ENCODE results near the gene RAB31. TPM values are rescaled to one million over a fixed set of nuclear protein-coding genes. Genes with fewer than 3 reads are reported as not detected.

The RAB31 gene
- polyA plus RNA-seq, 1 experiment = 37.2 TPM

DNA sequence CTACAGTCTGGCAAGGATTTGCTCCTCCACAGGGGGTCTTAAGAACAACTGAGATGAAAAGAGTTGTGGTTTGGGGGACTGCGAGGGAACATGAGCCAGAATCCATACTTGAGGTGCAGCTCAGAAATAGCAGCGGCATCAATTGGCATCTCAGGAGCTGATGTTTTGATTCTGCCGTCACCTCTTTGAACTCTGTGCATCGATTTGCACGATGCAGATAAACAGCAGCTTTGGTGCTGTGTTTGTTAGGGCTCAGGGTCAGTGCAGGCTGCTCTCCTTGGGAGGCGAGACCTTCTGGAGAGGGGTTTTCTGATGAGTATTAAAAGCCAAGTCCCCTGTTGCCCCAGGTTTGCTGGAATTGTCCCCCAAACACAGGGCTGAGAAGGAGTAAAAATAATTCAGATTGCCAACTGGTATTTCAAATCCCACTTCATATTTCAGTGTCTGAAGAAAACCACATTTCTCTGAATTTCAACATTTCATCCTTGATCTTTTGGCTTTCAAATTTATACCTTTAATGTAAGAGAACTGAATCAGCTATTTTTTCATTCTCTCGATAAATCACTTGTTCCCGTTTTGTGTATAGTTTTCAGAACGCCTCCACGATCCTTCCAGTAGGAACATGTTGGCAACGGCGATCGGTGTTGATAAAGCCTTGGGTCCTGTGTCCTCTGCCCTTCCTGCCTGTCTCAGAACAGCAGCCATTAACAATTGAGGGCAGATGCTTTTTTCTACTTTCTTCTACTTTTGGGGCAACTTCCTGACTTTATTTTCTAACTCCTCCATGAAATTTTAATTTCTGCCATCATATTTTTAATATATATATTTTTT is 65.0 kb downstream of the RAB31 start:
- ChIA-PET CTCF (interaction anchor here (1.1 to 2.0 kb wide), 4 partner anchors 12 to 97 kb away, joined by 3 to 7 read pairs (median 5); no protein-coding TSS in a partner anchor), POLR2A (no interaction called here)
- DNase-seq (ENCODE audit: low read depth) = no peak
- TF ChIP-seq, protein P1, sequence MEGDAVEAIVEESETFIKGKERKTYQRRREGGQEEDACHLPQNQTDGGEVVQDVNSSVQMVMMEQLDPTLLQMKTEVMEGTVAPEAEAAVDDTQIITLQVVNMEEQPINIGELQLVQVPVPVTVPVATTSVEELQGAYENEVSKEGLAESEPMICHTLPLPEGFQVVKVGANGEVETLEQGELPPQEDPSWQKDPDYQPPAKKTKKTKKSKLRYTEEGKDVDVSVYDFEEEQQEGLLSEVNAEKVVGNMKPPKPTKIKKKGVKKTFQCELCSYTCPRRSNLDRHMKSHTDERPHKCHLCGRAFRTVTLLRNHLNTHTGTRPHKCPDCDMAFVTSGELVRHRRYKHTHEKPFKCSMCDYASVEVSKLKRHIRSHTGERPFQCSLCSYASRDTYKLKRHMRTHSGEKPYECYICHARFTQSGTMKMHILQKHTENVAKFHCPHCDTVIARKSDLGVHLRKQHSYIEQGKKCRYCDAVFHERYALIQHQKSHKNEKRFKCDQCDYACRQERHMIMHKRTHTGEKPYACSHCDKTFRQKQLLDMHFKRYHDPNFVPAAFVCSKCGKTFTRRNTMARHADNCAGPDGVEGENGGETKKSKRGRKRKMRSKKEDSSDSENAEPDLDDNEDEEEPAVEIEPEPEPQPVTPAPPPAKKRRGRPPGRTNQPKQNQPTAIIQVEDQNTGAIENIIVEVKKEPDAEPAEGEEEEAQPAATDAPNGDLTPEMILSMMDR (IDR thresholded peaks at IDR 0.05; ENCODE audit: insufficient read depth, low read depth, low read length) = no peak
- Histone ChIP-seq H3K36me3 (ENCODE audit: control insufficient read depth, insufficient read depth, low read length) (no peaks in the 10 kb centered on the region), H3K27me3 (ENCODE audit: control insufficient read depth, insufficient read depth, low read length) (no peaks in the 10 kb centered on the region), H3K4me3 (ENCODE audit: low read depth, low read length) (no peak overlapping the region)

DNA sequence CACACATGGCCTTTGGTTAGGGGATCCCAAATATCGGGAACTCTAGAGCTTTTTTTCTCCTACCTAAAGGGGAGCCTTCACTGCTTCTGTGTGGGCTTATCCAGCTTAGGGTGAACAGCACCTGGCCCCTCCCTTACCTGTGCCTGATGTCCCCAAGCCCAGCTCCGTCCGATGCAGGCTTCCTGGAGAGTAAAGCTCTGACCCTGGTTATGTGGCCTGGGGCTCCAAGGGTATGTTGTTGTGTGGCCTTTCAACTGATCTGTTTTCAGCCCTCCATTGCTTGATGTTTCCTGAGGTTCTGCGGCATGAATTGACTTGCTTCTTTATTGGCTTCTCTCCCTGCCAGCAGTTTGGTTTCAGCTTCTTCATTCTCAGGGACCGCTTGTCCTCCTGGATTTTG is 66.0 kb downstream of the RAB31 start:
- ChIA-PET CTCF (interaction anchor here (0.6 to 1.3 kb wide), 3 partner anchors 11 to 97 kb away, joined by 3 to 7 read pairs (median 3); no protein-coding TSS in a partner anchor), POLR2A (interaction anchor here (0.5 kb wide), 1 partner anchor 77 kb away, joined by 3 read pairs; no protein-coding TSS in a partner anchor)

DNA sequence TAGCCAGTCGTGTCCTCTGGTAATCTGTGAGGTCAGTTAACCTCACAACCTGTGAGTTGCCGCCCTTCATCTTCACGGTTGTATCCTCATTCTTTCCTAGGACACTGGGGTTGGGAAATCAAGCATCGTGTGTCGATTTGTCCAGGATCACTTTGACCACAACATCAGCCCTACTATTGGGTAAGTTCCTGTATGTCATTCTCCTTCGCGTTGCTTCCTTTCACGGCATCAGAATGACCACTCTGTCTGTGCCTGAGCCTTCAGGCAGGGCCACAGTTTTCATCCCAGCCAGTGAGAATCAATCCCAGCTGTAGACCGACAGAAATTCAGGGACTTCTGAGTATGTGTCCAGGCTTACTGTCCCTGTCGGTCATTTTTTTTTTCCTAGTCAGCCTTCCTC is 67.1 kb downstream of the RAB31 start:
- Histone ChIP-seq H3K4me3 (ENCODE audit: low read depth, low read length) (no peak overlapping the region), H3K27me3 (ENCODE audit: control insufficient read depth, insufficient read depth, low read length) (no peaks in the 10 kb centered on the region), H3K36me3 (ENCODE audit: control insufficient read depth, insufficient read depth, low read length) (no peaks in the 10 kb centered on the region)
- POLR2A ChIA-PET = no interaction called here
- DNase-seq (ENCODE audit: low read depth) = no peak
- CTCF ChIA-PET = interaction anchor here (0.7 kb wide), 1 partner anchor 95 kb away, joined by 3 read pairs; no protein-coding TSS in a partner anchor
- TF ChIP-seq, protein P1 (IDR thresholded peaks at IDR 0.05; ENCODE audit: insufficient read depth, low read depth, low read length) = no peak

More for the DNA sequence above, 66.0 kb downstream of the RAB31 start:
- H3K4me3 ChIP-seq (ENCODE audit: low read depth, low read length) = no peak overlapping the region
- no peaks in the 10 kb centered on the region for H3K36me3 ChIP-seq (ENCODE audit: control insufficient read depth, insufficient read depth, low read length)
- no peaks in the 10 kb centered on the region for H3K27me3 ChIP-seq (ENCODE audit: control insufficient read depth, insufficient read depth, low read length)
- no peak for DNase-seq (ENCODE audit: low read depth)
- TF ChIP-seq, protein P1 (IDR thresholded peaks at IDR 0.05; ENCODE audit: insufficient read depth, low read depth, low read length) = no peak

DNA sequence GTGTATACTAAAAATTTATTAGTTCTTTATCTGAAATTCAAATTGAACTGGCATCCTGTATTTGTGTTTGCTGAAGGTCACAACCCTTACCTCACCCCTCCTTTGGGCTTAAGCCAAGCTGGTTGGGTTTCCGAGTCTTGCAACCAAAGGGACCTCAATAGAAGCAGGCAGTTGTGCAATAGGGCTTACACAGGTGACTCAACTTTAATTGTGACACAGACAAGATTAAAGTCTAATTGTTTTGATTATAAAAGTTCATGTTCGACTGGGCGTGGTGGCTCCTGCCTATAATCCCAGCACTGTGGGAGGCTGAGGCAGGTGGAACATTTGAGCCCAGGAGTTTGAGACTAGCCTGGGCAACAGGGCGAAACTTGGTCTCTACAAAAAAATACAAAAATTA is 71.5 kb downstream of the RAB31 start:
- H3K4me3 ChIP-seq (ENCODE audit: low read depth, low read length) = no peak overlapping the region
- no peaks in the 10 kb centered on the region for H3K27me3 ChIP-seq (ENCODE audit: control insufficient read depth, insufficient read depth, low read length)
- no peaks in the 10 kb centered on the region for H3K36me3 ChIP-seq (ENCODE audit: control insufficient read depth, insufficient read depth, low read length)
- DNase-seq (ENCODE audit: low read depth) = no peak
- TF ChIP-seq, protein P1 (IDR thresholded peaks at IDR 0.05; ENCODE audit: insufficient read depth, low read depth, low read length) = no peak
- ChIA-PET CTCF (interaction anchor here (0.9 to 1.1 kb wide), 2 partner anchors 9 to 134 kb away, joined by 3 read pairs; partner anchors contain the start of gene VAPA), POLR2A (no interaction called here)

DNA sequence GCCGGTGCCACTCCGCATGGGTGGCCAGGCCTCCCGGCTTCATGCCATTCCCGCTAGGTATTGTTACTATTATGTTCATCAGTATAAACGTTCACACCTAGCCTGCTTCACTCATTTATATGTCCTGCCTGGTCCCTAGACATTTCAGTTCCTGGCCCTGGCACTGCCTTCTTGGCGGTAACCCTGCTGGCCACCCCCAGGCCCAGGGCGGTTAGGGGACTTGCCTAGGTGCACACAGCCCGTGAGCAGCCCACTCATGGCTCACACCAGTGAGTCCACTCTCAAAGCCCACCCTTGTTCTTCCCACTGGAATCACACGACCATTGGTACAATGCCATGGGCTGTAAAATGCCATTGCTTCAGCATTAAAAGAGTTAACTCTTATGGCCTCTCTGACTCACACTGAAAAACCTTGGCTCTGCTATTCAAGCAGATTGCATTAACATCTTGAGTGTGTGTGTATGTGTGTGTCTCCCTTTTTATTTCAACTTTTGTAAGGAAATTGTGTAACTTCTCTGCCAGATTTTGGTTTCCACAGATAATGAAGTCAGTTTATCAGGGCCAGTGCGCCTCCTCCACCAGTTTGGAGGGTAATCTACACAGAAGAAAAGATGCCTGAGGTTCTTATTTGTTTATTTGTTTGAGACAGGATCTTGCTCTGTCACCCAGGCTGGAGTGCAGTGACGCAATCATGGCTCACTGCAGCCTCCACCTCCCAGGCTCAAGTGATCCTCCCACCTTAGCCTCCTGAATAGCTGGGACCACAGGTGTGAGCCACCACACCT is 74.2 kb downstream of the RAB31 start:
- TF ChIP-seq, protein P1 (IDR thresholded peaks at IDR 0.05; ENCODE audit: insufficient read depth, low read depth, low read length) = no peak
- Histone ChIP-seq H3K27me3 (ENCODE audit: control insufficient read depth, insufficient read depth, low read length) (no peaks in the 10 kb centered on the region), H3K4me3 (ENCODE audit: low read depth, low read length) (no peak overlapping the region), H3K36me3 (ENCODE audit: control insufficient read depth, insufficient read depth, low read length) (peaks cover 1% of the 10 kb centered on the region; the same call in 1 of the 2 replicates)
- ChIA-PET CTCF (no interaction called here), POLR2A (no interaction called here)
- peak; percentile 90 for DNase-seq (ENCODE audit: low read depth)
